Choroid plexus epithelial cell (primary cell): ENCODE data around the gene NHSL1.
A peak's percentile ranks its signal among the peaks of the same experiment; 100 is the strongest.

ENCODE experiments used
- DNase-seq: peaks from one replicate; pipeline ENCODE4 v3.0.0-alpha.2; 2010; ENCODE audit warnings: low read depth
- H3K4me3 ChIP-seq: 2 replicates; pipeline ENCODE4 v1.5.1; 2011; ENCODE audit warnings: low read depth, mild to moderate bottlenecking, control low read depth, low read length, moderate library complexity
- CTCF ChIP-seq: conservative IDR thresholded peaks from 2 replicates; pipeline ENCODE4 v1.5.1; 2011; ENCODE audit warnings: low read depth, mild to moderate bottlenecking, control low read depth, inconsistent platforms, low read length, moderate library complexity

The NHSL1 gene

GRCh38 chr6:138455746-138456400 lies 43.4 kb downstream of the NHSL1 start:
- peak; percentile 44 for DNase-seq
- H3K4me3 ChIP-seq: no peak overlapping the region
- no peak for TF ChIP-seq CTCF

DNA sequence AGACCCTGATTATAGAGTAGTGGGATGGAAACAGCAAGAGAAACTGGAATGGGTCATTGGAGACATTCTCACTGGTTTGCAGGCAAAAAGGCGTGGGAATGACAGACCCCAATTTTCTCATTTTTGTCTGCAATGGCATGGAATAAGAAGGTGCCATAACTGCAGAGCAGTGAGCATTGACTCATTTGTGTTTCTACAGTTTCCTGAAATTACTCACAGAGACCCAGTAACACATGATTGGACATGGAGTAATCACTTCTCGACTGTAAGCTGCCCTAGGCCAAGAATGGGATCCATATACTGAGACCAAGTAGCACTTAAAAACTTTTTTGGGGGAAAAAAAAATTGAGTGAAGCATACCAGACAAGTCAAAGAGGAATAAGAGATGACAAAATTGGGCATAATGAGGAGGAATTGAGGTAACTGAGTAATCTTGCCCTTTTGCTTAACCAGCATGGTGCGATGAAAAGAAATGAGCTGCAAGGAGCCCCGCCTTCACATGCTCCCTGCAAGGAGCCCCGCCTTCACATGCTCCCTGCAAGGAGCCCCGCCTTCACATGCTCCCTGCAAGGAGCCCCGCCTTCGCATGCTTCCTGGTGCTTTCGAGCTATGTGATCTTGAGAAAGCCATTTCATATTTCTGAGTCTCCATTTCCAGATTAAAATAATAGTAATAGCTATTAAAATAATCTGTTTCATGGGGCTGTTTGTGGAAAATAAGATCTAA lies 44.1 kb downstream of the NHSL1 start:
- no peak overlapping the region for H3K4me3 ChIP-seq
- no peak for TF ChIP-seq CTCF
- peak; percentile 34 for DNase-seq

- TF ChIP-seq CTCF: no peak
- H3K4me3 ChIP-seq: no peak overlapping the region
- DNase-seq: no peak
Observed at GRCh38 chr6:138451043-138451442, 48.3 kb downstream of the NHSL1 start.

GRCh38 chr6:138450445-138450844 lies 48.8 kb downstream of the NHSL1 start:
- H3K4me3 ChIP-seq: no peak overlapping the region
- TF ChIP-seq CTCF: no peak

DNA sequence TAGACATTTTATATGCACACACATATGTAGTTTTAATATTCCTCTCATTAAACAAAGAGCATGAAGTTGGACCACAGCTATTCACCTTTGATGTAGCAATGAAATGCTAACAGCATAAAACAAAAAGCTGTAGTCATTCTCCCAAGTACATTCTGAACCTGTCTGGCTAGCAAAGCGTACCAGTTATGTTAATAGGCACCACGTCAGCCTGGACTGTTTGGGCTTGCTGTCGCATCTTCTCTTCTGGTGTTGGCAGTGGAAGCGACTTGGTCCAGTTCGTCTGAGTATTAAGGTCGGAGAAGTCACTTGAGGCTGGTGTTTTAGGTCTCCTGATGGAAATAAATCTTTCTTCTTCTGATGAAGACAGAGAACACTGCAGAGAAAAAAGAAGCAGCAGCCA lies 52.5 kb downstream of the NHSL1 start:
- TF ChIP-seq CTCF: no peak
- DNase-seq: no peak
- no peak overlapping the region for H3K4me3 ChIP-seq

More at GRCh38 chr6:138450445-138450844, 48.8 kb downstream of the NHSL1 start:
- DNase-seq: no peak

- DNase-seq: no peak
- TF ChIP-seq CTCF: no peak
- no peak overlapping the region for H3K4me3 ChIP-seq
Observed at GRCh38 chr6:138443979-138444378, 55.3 kb downstream of the NHSL1 start.

GRCh38 chr6:138442663-138443062 lies 56.6 kb downstream of the NHSL1 start:
- no peak overlapping the region for H3K4me3 ChIP-seq
- TF ChIP-seq CTCF: no peak
- no peak for DNase-seq
